ENCODE measurements around the gene TRIM46. TPM values are rescaled to one million over a fixed set of nuclear protein-coding genes. Genes with fewer than 3 reads are reported as not detected.

The TRIM46 gene
- total RNA-seq, 1 experiment from 2014 or later: 18.4 TPM

DNA sequence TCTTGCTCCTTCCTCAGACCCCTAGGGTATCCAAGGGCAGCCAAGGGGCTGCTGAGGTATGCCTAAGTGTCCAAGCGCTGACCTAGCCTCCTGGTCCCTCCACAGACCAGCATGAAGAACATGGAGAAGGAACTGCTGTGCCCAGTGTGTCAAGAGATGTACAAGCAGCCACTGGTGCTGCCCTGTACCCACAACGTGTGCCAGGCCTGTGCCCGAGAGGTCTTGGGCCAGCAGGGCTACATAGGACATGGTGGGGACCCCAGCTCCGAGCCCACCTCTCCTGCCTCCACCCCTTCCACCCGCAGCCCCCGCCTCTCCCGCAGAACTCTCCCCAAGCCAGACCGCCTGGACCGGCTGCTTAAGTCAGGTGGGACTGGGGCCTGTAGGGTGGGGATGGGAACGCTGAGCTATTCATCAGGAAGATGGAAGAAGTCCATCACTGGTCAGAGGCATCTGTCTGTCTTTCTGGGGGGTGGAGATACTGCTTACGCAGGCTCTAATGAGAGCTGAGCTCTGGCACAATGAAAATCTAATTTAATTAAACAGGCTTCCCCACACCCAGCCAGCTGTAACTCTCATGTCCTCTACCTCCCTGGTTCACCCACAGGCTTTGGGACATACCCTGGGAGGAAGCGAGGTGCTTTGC, 1.8 kb downstream of the TRIM46 start:
- H3K79me2 ChIP-seq (ENCODE audit: insufficient read depth, low read length): no peaks in the 10 kb centered on the region; the same call in 1 of the 2 replicates
- no peak overlapping the region for H2AK5ac ChIP-seq (ENCODE audit: insufficient read length, low read length)
- H3K4ac ChIP-seq (ENCODE audit: low read depth, low read length): no peak overlapping the region
- H3K9me3 ChIP-seq (ENCODE audit: control insufficient read depth, low read depth, low read length): no peaks in the 10 kb centered on the region
- Mint-ChIP-seq H3K9me3 (no peaks in the 10 kb centered on the region), H3K4me1 (peaks cover 23 to 37% of the 10 kb centered on the region in 2 experiments), H3K36me3 (ENCODE audit: insufficient read depth in 1 of 3, low read depth in 3 of 3) (peaks cover 29 to 52% (median 42%) of the 10 kb centered on the region in 3 experiments), H3K27ac (no peak overlapping the region), H3K4me3 (peak overlapping the region; percentile 92 to 97), H3K27me3 (ENCODE audit: low read depth) (no peaks in the 10 kb centered on the region; the same call in none of the 2 replicates)
- no CpG with 5 or more reads among the region's 12 CpGs for WGBS (ENCODE audit: extremely low coverage, insufficient read length, low lambda C conversion rate)
- H3K14ac ChIP-seq (ENCODE audit: insufficient read depth, low read length): no peak overlapping the region
- TF ChIP-seq, protein P1, sequence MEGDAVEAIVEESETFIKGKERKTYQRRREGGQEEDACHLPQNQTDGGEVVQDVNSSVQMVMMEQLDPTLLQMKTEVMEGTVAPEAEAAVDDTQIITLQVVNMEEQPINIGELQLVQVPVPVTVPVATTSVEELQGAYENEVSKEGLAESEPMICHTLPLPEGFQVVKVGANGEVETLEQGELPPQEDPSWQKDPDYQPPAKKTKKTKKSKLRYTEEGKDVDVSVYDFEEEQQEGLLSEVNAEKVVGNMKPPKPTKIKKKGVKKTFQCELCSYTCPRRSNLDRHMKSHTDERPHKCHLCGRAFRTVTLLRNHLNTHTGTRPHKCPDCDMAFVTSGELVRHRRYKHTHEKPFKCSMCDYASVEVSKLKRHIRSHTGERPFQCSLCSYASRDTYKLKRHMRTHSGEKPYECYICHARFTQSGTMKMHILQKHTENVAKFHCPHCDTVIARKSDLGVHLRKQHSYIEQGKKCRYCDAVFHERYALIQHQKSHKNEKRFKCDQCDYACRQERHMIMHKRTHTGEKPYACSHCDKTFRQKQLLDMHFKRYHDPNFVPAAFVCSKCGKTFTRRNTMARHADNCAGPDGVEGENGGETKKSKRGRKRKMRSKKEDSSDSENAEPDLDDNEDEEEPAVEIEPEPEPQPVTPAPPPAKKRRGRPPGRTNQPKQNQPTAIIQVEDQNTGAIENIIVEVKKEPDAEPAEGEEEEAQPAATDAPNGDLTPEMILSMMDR (conservative IDR thresholded peaks at IDR 0.05): no peak
- H3K79me1 ChIP-seq (ENCODE audit: insufficient read depth, low read depth, low read length, poor library complexity, severe bottlenecking): no peaks in the 10 kb centered on the region
- H3K27me3 ChIP-seq (ENCODE audit: insufficient read depth, low read length): no peaks in the 10 kb centered on the region
- no peak overlapping the region for H2BK15ac ChIP-seq (ENCODE audit: low read depth, low read length)
- peak; percentile 24 for DNase-seq
- no peak overlapping the region for H4K91ac ChIP-seq (ENCODE audit: insufficient read length, low read depth, low read length)
- no peak overlapping the region for H3T11ph ChIP-seq (ENCODE audit: low read length)
- no peaks in the 10 kb centered on the region for H4K20me1 ChIP-seq (ENCODE audit: control insufficient read depth, insufficient read depth, insufficient read length)
- H2BK5ac ChIP-seq (ENCODE audit: insufficient read length, low read length): no peak overlapping the region
- no peak overlapping the region for H3K23ac ChIP-seq (ENCODE audit: insufficient read length, low read depth, low read length)
- H4K5ac ChIP-seq (ENCODE audit: insufficient read length, low read depth, low read length): no peak overlapping the region
- no peak overlapping the region for H2AFZ ChIP-seq (ENCODE audit: low read length)
- H2BK120ac ChIP-seq (ENCODE audit: low read depth, low read length, poor library complexity, severe bottlenecking): no peak overlapping the region
- no peak overlapping the region for H3K9ac ChIP-seq (ENCODE audit: extremely low read depth, insufficient read length, low read length)
- no peak overlapping the region for H4K8ac ChIP-seq (replicated peaks; ENCODE audit: insufficient read length, low read depth, low read length)
- H3K23me2 ChIP-seq (ENCODE audit: insufficient read length, low read depth, low read length, poor library complexity, severe bottlenecking): peaks cover 18% of the 10 kb centered on the region
- no peaks in the 10 kb centered on the region for H3K4me1 ChIP-seq (ENCODE audit: insufficient read depth, low read length)
- H3K4me2 ChIP-seq (ENCODE audit: insufficient read depth, insufficient read length, low read length): peak overlapping the region; percentile 75
- H3K56ac ChIP-seq (ENCODE audit: insufficient read length, low read depth, low read length): no peak overlapping the region
- no peak overlapping the region for H3K27ac ChIP-seq (ENCODE audit: insufficient read length, low read depth, low read length)
- no peak overlapping the region for H3K18ac ChIP-seq (ENCODE audit: insufficient read length, low read depth, low read length)
- no peak overlapping the region for H2BK20ac ChIP-seq (ENCODE audit: low read depth, low read length, poor library complexity, severe bottlenecking)
- no peak overlapping the region for H2BK12ac ChIP-seq (ENCODE audit: insufficient read length, low read depth, low read length)

Data from H9 (cell line).